Hepatocyte (in vitro differentiated cells): ENCODE data around the gene HK3. TPM values are rescaled to one million over a fixed set of nuclear protein-coding genes. Genes with fewer than 3 reads are reported as not detected.

Experiments used
- DNase-seq: peaks from one replicate; pipeline ENCODE4 v3.0.0-alpha.2; 2016; ENCODE audit warnings: low spot score
- H2AFZ ChIP-seq: fragments of 200-600 bp; sonication (generic); 2 replicates; pipeline ENCODE4 v1.6.0; 2016; ENCODE audit warnings: antibody characterized with exemption, mild to moderate bottlenecking
- H3K27ac ChIP-seq: fragments of 200-600 bp; sonication (generic); 2 replicates; pipeline ENCODE4 v1.5.1; 2016; ENCODE audit warnings: mild to moderate bottlenecking
- H3K27me3 ChIP-seq: fragments of 200-600 bp; sonication (generic); 2 replicates; pipeline ENCODE4 v1.6.1; 2016
- H3K36me3 ChIP-seq: fragments of 200-600 bp; sonication (generic); replicated peaks from 2 replicates; pipeline ENCODE4 v1.5.1; 2016; ENCODE audit warnings: low read depth; ENCODE audit not compliant: insufficient read depth
- H3K4me1 ChIP-seq: fragments of 200-600 bp; sonication (generic); 2 replicates; pipeline ENCODE4 v1.5.1; 2016; ENCODE audit warnings: mild to moderate bottlenecking, moderate library complexity; ENCODE audit not compliant: insufficient read depth
- H3K4me2 ChIP-seq: fragments of 200-600 bp; sonication (generic); 2 replicates; pipeline ENCODE4 v1.6.0; 2016
- H3K4me3 ChIP-seq: fragments of 200-600 bp; sonication (generic); 2 replicates; pipeline ENCODE4 v1.5.1; 2016; ENCODE audit warnings: mild to moderate bottlenecking
- H3K79me2 ChIP-seq: fragments of 200-600 bp; sonication (generic); 2 replicates; pipeline ENCODE4 v1.6.0; 2017; ENCODE audit warnings: mild to moderate bottlenecking
- H3K9me2 ChIP-seq: fragments of 200-600 bp; sonication (generic); replicated peaks from 2 replicates; pipeline ENCODE4 v1.6.0; 2017; ENCODE audit warnings: mild to moderate bottlenecking; ENCODE audit not compliant: insufficient read depth
- H3K9me3 ChIP-seq: fragments of 200-600 bp; sonication (generic); 2 replicates; pipeline ENCODE4 v1.5.1; 2016; ENCODE audit warnings: low read depth, mild to moderate bottlenecking
- H4K20me1 ChIP-seq: fragments of 200-600 bp; sonication (generic); 2 replicates; pipeline ENCODE4 v1.6.0; 2016; ENCODE audit warnings: mild to moderate bottlenecking; ENCODE audit not compliant: insufficient read depth, poor library complexity, severe bottlenecking
- EZH2 ChIP-seq: fragments of 200-600 bp; sonication (generic); IDR thresholded peaks from 2 replicates; pipeline ENCODE4 v1.6.1; 2016; ENCODE audit warnings: antibody characterized with exemption, mild to moderate bottlenecking, borderline replicate concordance
- EZH2phosphoT487 ChIP-seq: fragments of 200-600 bp; sonication (generic); IDR thresholded peaks from one replicate; pipeline ENCODE4 v1.6.1; 2018; ENCODE audit warnings: antibody characterized with exemption, mild to moderate bottlenecking, low read depth, moderate library complexity; ENCODE audit not compliant: unreplicated experiment, severe bottlenecking
- WGBS: methylation state at CpG from one replicate; pipeline ENCODE4 v1.1.6; 2016; ENCODE audit warnings: low lambda C conversion rate; ENCODE audit errors: missing lambda C conversion rate; 5-methylcytosine and 5-hydroxymethylcytosine counted together
- polyA plus RNA-seq: library from polyadenylated mRNA; unstranded; fragments of >200 nt; fragmentation: Nextera tagmentation; extraction: Ambion mirVana; gene quantifications from 2 replicates; pipeline ENCODE4 v1.2.1, GENCODE V29; 2016
- total RNA-seq: library from RNA; depleted of rRNA; stranded (reverse); fragments of >200 nt; gene quantifications from 2 replicates; pipeline ENCODE4 v1.2.3, GENCODE V29; 2014
- TF ChIP-seq, protein P1 (sequence below): fragments of 200-600 bp; sonication (generic); IDR thresholded peaks from 2 replicates; pipeline ENCODE4 v1.5.1; 2016; ENCODE audit warnings: antibody characterized with exemption, mild to moderate bottlenecking; ENCODE audit not compliant: poor library complexity

The HK3 gene
- total and polyA plus RNA-seq, 2 experiments from 2014 or later: 0.73 TPM; not detected in 1

GRCh38 chr5:176897263-176897662, 1.9 kb downstream of the HK3 start:
- no peaks in the 10 kb centered on the region for H3K36me3 ChIP-seq
- H3K9me2 ChIP-seq: no peaks in the 10 kb centered on the region
- H3K4me3 ChIP-seq: no peak overlapping the region
- no peak overlapping the region for H3K27ac ChIP-seq
- no peak overlapping the region for H2AFZ ChIP-seq
- WGBS: 82% methylated on average over 3 of the region's 3 CpGs
- H3K9me3 ChIP-seq: no peaks in the 10 kb centered on the region
- H3K4me1 ChIP-seq: no peaks in the 10 kb centered on the region
- no peak for DNase-seq
- no peaks in the 10 kb centered on the region for H4K20me1 ChIP-seq
- no peaks in the 10 kb centered on the region for H3K79me2 ChIP-seq
- no peaks in the 10 kb centered on the region for H3K27me3 ChIP-seq
- no peak overlapping the region for H3K4me2 ChIP-seq
- TF ChIP-seq EZH2phosphoT487 (no peak), EZH2 (no peak)
- TF ChIP-seq, protein P1, sequence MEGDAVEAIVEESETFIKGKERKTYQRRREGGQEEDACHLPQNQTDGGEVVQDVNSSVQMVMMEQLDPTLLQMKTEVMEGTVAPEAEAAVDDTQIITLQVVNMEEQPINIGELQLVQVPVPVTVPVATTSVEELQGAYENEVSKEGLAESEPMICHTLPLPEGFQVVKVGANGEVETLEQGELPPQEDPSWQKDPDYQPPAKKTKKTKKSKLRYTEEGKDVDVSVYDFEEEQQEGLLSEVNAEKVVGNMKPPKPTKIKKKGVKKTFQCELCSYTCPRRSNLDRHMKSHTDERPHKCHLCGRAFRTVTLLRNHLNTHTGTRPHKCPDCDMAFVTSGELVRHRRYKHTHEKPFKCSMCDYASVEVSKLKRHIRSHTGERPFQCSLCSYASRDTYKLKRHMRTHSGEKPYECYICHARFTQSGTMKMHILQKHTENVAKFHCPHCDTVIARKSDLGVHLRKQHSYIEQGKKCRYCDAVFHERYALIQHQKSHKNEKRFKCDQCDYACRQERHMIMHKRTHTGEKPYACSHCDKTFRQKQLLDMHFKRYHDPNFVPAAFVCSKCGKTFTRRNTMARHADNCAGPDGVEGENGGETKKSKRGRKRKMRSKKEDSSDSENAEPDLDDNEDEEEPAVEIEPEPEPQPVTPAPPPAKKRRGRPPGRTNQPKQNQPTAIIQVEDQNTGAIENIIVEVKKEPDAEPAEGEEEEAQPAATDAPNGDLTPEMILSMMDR: no peak

DNA sequence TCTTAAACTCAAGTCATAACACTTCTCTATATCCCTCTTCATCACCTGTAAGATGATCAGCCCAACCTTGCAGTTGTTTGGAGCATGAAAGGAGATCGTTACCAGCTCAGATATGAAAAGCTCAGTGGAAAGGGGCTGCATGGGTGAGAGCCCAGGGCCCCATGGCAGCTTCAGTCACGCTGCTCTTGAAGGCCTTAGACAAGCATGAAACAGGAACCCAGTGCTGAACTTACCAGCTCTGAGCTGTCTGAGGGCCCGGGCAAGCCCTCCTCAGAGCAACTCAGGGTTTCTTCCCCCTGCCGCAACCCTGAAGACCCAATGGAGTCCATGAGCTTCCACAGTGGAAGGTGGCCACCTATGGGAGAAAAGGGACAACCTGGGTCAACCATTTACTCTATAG, 3.3 kb downstream of the HK3 start:
- H4K20me1 ChIP-seq: no peaks in the 10 kb centered on the region
- H2AFZ ChIP-seq: no peak overlapping the region
- TF ChIP-seq EZH2: no peak
- TF ChIP-seq, protein P1: no peak
- no peak for TF ChIP-seq EZH2phosphoT487
- H3K36me3 ChIP-seq: no peaks in the 10 kb centered on the region
- H3K27me3 ChIP-seq: peaks cover 5% of the 10 kb centered on the region
- H3K4me2 ChIP-seq: no peak overlapping the region
- H3K9me2 ChIP-seq: no peaks in the 10 kb centered on the region
- no peak overlapping the region for H3K27ac ChIP-seq
- no peak overlapping the region for H3K4me3 ChIP-seq
- H3K4me1 ChIP-seq: no peaks in the 10 kb centered on the region
- no peaks in the 10 kb centered on the region for H3K9me3 ChIP-seq
- H3K79me2 ChIP-seq: no peaks in the 10 kb centered on the region
- no peak for DNase-seq
- 90% methylated on average over 4 of the region's 4 CpGs for WGBS

GRCh38 chr5:176894298-176894697, 4.8 kb downstream of the HK3 start:
- Histone ChIP-seq H4K20me1 (no peaks in the 10 kb centered on the region), H3K9me2 (no peaks in the 10 kb centered on the region), H3K4me2 (no peak overlapping the region), H2AFZ (no peak overlapping the region), H3K36me3 (no peaks in the 10 kb centered on the region), H3K9me3 (no peaks in the 10 kb centered on the region), H3K4me1 (no peaks in the 10 kb centered on the region), H3K4me3 (no peak overlapping the region), H3K79me2 (no peaks in the 10 kb centered on the region), H3K27ac (no peak overlapping the region), H3K27me3 (peaks cover 5% of the 10 kb centered on the region)
- no peak for DNase-seq
- TF ChIP-seq EZH2 (no peak), EZH2phosphoT487 (no peak)
- TF ChIP-seq, protein P1: no peak
- WGBS: 87% methylated on average over 6 of the region's 6 CpGs

GRCh38 chr5:176892663-176893062, 6.5 kb downstream of the HK3 start:
- no peak for DNase-seq
- Histone ChIP-seq H4K20me1 (no peaks in the 10 kb centered on the region), H3K79me2 (no peaks in the 10 kb centered on the region), H3K4me3 (no peak overlapping the region), H3K4me2 (no peak overlapping the region), H3K27me3 (peaks cover 5% of the 10 kb centered on the region), H3K27ac (no peak overlapping the region), H3K4me1 (no peaks in the 10 kb centered on the region), H3K9me3 (no peaks in the 10 kb centered on the region), H3K9me2 (no peaks in the 10 kb centered on the region), H3K36me3 (no peaks in the 10 kb centered on the region), H2AFZ (no peak overlapping the region)
- TF ChIP-seq EZH2phosphoT487 (no peak), EZH2 (no peak)
- TF ChIP-seq, protein P1: no peak
- WGBS: 42% methylated on average over 3 of the region's 3 CpGs
